NCI-H524 treated with DMSO at 0.1 percent for 48 hours (cell line): ENCODE measurements around the gene DICER1.

Experiments used
- DNase-seq: peaks from one replicate; lab custom pipeline; 2025; lab: John Stamatoyannopoulos, UW

Gene DICER1

DNA sequence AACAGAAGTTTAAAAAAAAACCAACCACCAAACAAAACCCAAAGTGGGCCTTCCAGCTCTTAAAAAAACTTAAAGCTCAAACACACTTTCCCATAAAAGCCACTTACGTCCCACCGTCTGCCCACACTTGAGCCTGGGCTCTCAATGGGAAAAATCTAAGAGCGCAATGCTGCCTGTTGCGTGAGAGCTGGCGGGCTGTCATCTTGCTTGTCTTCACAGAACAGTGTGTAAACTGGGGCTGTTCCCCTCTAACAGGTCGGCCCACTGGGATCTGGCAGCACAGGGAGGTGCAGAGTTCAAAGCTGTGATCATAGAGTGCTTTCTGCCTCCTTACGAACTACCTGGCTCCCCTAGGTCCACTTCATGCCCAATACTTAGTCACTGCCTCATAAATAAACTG, 80.0 kb downstream of the DICER1 start:
- no peak for DNase-seq

DNA sequence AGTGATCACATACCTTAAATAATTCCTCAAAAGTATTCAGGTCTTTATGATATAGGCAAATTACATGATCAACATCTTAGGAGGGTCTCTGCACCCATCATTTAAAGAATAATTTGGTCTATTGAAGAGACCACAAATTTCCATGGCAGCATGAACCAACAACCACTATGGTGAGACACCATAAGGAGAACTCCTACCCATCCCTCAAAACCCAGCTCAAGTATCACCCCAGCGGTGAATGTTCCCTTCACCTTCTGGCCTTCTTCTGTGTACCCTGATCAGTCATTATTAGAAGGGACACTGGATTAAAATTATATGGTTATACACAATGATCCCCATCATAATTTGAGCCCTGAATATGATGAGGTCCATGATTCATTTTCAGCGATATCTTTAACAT, 81.5 kb downstream of the DICER1 start:
- DNase-seq: no peak

DNA sequence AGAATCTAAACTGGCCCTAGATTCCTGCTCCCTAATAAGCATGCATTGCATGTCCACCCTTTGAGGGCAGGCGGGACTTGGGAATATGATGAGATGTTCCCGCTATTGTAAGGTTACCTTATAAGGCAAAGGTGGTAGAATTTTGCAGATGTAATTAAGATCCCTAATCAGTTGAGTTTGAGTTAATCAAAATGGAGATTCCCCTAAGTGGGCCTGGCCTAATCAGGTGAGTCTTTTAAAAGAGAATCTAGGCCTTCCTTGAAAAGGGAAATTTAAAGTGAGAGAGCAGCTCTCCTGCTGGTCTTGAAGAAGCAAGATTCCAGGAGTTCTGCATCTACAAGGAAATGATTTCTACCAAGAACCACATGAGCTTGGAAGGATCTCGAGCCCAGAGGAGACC, 83.4 kb downstream of the DICER1 start:
- DNase-seq: no peak

DNA sequence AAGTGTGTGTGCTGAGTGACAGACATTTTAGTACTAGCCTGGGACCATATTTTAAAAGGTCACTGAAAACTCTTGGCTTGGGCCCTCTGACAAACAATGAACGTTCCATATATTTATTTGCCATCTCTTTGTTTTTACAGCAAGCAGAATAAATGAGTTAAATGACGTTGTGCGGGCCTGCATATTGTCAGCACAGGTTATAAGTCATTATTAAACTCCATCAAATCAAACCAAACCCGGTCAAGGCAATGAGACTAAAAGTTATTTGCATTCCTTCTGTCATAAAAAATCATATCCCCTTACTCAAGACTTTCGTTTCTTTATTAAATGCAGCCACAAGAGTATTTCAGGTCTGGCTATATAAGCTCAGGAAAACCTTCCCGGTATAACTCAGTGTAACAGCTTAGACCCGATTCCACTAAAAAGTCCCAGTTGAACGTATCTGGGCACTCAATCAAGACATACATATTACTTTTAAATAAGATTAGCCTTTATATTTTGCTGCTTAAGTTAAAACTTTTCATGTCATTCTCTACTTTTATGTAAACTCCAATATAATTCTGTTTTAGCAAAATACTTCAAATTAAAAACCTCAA, 84.9 kb downstream of the DICER1 start:
- DNase-seq: no peak

DNA sequence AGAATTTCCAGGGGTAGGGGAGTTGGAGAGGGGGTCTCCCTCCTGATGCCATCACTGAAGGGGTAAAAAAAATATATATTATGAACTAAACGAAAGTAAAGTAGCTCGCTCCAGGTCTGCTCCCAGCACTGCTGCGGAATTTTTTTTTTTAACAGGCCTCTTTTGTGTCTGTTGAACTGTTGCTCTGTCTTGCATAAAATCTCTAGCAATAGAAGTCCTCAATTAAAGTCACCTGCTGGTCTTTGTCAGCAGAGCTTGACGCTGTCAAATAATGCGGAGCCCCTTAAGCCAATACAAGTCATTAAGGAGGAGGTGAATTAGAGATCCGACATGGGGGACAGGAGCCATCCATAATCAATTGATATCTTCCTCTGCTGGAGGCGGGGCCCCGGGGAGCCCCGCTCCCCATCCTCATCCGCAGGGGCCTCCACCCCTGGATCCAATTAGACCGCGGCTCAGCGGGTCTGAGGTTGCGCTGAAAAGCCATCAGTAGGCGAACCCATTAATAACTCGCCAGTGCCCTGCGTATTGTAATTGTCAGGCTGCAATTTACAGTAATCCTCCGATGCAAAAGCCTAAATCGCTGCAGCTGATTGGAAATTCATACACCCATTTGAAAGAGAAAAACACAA, 85.6 kb downstream of the DICER1 start:
- no peak for DNase-seq

DNA sequence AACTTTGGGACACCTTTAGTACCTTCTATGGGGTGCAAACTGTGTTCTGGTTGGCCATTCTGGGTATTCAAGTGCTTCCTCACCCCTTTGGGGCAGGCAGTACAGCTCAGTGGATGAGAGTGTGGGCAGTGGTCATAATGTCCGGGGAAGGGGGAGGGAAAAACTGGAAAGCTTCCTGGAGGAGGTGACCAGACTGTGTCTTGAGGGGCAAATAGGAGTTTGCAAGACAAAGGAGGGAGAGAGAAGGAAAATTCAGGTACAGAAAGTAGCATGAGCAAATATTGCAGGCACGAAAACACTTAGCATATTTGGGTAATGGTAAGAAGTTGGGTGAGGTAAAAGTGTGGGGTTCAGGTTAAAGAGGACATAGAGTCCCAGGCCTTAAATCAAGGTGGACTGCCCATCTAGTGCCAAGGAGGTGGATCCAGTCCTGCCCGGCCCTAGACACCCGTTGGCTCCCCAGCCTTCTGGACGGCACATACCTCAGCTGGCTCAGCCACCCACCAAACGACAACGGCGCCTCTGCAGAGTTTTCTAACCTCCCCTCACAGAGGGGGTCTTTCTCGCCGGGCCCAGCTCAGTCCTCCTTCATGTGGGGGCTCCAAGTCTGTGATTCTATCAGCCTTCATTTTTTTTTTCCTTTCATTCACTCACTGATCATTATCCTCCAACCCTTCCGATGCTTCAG, 86.4 kb downstream of the DICER1 start:
- DNase-seq: no peak

DNA sequence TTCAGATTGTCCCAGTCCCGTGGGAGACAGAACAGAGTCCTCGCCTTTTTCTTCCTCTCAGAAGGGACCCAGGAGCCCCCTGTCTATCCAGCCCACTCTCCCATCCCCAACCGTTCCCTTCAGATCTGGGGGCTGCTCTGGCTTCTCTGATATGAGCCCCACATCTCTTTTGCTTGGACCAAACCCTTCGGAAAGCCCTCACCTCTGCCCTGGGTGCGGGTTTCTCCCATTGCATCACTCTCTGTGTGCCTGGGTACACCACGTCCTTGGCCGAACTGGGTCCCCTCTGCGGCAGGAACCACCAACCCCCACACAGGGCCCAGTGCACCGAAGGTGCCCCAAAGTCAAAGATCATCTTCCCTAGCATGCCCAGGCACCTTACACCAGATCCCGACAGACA, 87.8 kb downstream of the DICER1 start:
- no peak for DNase-seq

DNA sequence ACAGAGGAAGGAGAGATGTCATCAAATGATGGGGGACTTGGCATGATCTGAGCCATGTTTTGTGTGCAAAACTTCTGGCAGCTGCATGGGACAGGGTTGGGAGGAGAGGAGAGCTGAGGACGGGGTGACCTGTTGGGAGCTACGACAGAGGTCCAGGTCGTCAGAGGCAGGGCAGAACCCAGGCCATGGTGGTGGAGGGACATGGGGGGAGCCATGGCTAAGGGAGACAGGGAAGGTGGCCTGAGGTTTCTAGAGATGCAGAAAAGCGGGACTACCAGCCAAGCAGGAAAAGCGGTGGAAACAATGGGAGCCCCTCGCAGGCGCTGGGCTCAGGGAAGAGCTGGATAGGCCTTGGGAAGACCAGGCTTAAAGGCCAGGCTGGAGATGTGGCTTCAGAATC, 88.3 kb downstream of the DICER1 start:
- DNase-seq: no peak

DNA sequence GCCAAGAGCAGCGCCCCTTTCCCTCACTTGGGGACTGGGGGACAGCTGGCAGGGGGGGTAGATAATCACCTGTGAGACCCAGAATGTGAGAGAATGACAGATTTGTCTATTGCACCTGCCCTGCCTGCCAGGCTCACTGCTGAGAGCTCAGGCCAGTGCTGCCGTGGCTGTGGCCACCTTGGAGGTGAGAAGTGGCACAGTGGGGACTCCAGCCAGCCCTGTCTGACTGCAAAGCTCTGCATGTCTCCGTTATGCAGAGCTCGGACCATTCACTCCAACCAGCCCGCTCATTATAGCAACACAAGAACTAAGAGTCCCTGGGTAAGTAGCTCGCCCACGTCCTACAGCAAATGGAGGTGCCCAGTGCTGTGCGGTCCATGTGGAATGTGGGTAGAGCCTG, 88.8 kb downstream of the DICER1 start:
- DNase-seq: no peak

DNA sequence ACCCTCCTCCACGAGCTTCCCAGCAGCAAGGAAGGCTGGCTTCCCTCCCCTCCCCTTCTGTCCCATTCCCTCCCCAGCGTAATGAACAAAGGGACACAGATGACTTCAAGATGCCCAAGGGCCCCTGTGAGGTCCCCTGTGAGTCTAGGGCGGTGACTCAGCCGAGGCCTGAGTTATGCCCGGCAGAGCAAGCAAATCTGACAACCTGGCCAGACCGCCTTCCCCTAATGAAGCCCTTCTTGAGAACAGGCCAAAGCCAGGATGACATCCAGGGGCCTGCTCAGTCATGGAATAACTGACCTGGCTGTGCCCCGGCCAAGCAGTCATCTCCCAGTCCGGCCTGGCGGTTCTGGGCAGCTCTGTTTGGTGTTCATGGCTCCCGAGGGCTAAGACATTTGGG, 89.2 kb downstream of the DICER1 start:
- DNase-seq: no peak

DNA sequence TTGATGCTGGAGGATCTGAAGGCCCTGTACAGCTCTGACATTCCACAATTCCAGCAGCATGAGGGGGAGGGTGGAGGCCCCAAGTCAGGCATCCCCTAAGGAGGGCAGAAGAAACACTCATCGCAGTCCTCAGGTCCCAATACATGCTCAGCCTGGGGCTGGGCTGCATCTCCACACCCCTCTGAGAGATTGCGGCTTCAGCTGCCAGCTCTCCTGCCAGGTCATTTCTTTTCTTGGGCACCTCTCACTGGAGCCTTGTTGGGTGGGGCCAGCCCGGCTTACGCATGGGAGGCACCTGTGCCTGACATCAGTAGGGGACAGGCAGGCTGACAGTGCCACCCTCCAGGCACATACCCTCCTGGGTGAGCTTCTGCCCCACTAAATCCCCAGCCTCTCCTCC, 89.8 kb downstream of the DICER1 start:
- DNase-seq: no peak

DNA sequence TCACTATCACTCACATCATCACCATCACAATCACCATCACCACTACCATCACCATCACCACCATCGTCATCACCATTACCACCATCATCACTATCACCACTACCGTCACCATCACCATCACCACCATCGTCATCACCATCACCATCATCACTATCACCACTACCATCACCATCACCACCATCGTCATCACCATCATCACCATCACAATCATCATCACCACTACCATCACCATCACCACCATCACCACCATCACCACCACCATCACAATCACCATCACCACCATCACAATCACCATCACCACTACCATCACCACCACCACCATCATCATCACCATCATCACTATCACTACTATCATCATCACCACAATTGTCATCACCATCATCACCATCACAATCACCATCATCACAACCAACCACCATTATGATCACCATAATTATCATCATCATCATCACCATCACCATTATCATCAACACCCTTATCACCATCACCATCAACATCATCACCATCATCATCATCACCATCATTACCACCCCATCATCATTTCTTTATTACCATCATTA, 90.8 kb downstream of the DICER1 start:
- DNase-seq: no peak

DNA sequence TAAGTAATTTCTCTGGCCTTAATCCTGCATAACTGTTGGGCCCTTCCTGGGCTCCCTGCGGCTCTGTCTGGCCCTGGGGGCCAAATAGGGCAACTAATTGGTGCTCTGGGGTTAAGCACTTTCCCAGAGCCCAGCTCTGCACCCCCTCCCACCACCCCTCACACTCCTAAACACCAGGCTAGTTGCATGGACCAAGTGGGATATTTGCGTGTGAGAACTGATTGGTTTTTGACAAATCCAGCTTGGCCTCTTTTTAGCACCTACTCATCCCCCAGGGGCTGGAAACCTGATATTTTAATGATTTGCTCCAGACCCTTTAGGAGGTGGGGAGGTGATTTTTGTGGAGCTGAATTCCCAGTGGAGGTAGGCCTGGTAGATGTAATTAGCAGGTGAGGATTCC, 91.9 kb downstream of the DICER1 start:
- DNase-seq: no peak

DNA sequence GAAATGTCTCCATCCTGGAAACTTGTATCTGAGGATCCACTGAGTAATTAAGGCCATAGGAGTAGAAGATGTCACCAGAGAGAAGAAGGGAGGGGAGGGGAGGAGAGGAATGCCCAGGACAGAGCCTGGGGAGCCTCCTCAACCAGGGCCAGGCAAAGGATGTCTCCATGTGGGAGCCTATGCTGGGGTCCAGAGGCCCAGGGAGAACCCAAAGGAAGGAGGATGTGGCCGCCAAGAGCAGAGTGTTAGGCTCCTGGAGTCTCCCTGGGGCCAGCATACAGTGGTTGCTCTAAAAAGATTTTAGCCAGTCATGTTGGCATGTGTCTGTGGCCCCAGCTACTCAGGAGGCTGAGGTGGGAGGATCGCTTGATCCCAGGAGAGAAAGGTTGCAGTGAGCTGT, 92.6 kb downstream of the DICER1 start:
- DNase-seq: no peak

DNA sequence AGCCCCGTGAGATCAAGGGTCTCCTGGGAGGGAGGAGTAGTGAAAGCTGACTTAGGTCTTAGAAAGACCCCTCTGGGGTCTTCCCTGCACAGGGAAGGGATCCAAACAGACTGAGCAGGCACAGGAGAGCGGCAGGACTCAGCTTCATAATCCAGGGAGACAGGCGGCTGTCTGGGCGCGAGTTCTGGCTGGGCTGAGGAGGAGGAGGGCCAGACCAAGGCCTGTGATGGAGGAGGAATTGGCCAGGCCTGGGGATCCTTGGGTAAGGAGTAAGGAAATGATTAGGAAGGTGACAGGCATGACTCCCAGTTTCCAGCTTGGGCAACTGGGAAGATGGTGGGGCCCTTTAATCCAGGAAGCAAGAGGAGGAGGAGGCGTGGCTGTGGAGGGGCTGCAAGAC, 93.1 kb downstream of the DICER1 start:
- no peak for DNase-seq

DNA sequence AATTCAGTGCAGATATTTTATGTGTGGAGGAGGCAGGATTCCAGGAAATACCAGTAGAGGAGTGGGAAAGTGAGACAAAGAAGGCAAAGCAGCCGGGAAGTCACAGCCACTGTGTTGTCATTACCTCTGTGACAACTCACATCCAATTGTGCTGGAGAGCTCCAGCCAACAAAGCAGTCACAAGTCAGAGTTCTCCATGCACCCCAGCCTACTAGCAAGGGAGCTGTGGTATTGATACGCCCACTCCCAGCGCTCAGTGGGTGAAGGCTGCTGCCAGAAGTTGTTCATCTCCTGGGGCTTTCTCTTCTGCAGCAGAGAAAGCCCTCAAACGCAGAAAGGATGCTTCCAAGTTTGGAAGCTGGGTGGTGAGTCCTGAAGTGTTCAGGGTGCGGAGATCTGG, 93.9 kb downstream of the DICER1 start:
- DNase-seq: no peak

DNA sequence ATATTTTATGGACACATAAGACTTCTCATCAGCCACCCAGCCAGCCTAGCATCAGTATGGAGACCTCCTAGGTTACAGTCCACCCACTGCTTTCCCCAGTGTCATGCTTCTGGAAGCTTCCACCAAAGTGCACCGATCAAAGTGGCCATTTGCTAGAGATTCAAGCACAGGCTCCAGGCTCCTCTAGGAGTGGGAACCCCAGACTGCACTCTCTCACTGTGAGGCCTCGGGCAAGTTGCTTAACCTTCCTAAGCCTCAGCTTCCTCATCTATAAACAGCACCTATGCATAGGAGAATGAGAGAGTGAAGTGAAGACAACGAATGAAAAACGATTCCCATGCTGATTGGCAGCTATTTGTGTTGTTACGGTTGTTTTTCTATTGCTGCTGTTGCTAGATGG, 94.4 kb downstream of the DICER1 start:
- no peak for DNase-seq

DNA sequence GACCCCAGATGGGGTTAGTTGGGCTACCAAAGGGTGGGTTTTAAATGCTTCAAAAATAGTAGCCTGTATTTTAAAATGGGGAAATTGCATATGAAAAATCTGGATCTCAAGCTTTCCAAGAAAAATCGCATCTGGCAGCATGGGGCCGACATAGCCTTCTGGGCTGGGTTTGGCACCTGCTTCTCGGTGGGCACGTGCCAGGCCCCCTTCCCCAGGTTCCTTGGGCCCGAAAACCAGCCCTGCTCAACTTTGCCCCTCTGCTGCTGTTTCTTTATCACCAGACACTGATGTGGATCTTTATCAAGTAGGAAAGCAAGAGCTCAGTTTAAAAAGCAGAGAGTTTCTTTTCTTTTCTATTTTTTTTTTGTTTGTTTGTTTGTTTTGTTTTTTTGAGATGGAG, 95.1 kb downstream of the DICER1 start:
- no peak for DNase-seq

DNA sequence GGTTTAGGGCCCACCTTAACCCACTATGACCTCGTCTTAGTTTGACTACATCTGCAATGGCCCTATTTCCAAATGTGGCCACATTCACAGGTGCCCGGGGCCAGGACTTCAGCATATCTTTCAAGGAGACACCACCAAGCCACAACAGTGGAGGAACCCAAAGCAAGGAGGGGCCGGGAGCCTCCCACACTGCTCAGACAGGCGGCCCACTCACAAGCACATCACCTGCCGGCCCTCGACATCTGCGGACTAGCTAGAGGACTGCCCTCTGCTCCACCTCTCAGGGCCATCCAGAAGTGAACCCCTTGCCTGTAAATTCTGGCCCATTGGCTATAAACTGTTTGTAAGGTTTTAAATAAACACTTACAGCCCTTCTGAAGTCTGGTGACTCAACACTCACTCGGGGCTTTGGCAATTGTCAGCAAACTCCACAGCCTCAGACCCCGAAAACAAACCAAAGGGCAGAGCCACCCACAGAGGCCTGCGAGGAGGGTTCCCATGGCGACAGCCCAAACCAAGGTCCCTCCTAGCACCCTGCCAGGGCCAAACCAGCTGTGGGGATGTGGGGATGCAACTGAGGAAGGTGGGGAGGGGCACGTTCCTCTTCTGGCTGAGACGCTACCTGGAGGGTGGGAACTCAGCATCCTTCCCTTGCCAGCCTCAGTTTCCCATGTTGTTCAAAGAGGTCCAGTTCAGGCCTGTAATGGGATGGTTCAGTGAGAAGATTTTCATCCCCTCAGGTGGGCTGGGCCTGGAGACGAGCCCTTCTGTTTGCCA, 95.8 kb downstream of the DICER1 start:
- no peak for DNase-seq

DNA sequence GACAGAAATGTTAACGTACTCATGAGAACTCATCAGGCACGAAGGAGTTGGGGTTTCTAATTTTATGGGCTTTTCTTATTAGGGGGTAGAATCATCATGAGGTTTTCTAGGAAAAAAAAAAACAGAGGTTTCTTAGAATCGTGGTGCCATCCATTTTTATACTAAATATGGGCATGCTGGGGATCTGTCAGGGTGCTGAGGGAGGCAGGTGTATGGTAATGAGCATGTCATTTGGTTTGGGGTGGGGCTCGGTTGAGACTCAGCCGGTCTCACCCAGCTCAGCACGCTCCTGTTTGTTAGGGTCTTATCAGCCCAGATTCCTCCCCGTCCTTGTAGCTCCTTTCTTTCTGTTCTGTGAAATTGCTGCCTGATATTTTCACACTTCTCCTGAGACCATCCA, 98.2 kb downstream of the DICER1 start:
- DNase-seq: no peak

DNA sequence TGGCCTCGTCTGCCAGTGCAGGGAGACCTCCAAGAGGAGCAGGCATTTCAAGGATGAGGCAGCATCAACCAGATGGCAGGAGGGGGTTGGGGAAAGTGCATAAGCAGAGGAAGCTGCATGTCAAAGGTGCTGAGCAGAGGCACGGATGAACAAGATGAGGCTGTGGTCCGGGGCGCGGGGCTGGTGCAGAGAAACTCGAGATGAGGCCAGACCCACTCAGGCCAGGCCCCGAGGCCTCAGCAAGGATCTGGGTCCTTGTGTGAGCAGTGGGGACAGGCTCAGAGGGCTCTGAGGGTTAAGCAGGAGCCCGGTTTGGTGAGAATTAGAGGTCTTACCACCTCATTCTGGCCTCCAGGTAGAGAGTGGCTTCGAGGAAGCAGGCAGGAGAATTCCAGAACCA, 98.8 kb downstream of the DICER1 start:
- peak; percentile 19 for DNase-seq

DNA sequence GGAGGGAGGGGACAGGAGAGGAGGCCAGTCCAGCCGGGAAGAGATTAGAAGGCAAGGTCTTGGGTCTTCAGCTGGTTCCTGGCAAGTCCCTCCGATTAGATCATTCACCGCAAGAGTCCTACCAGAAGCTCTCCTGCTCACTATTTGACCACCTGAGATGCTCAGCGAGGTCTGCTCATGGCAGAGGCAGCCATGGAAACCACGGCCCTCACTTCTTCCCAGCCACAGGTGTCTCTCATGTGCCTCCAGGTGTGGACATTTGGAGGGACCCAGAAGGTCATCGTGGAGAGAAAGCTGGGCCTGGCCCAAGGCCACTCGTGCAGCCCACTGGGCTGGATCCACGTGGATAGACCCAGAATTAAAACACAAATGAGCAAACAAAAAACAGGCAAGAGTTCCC, 99.5 kb downstream of the DICER1 start:
- no peak for DNase-seq

DNA sequence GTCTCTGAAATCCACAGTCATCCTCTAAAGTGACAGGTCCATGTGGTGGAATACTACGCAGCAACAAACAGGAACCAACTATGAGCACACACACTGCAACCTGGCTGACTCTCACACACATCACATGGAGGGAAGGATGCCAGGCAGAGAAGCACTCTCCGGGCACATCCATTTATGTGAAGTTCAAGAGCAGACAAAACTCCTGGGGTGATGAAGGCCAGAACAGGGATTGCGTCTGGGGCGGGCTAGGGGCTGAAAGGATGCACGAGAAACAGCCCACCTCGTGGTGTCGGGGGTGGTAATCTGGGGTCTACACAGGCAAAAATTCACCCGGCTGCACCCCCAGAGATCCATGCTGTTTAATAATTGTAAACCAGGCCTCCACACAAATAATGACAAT, 100.2 kb downstream of the DICER1 start:
- no peak for DNase-seq
